Purkinje cell (primary cell): ENCODE measurements around the gene LHX6. TPM values are rescaled to one million over a fixed set of nuclear protein-coding genes. Genes with fewer than 3 reads are reported as not detected.

Source experiments
- polyA plus RNA-seq: library from polyadenylated mRNA; unstranded; fragments of >200 nt; fragmentation: Nextera tagmentation; gene quantifications from 2 replicates; pipeline ENCODE4 v1.2.1, GENCODE V29; 2014

Gene LHX6
- polyA plus RNA-seq = 0.15 TPM in 1 of 2 replicates, not detected in the other

DNA sequence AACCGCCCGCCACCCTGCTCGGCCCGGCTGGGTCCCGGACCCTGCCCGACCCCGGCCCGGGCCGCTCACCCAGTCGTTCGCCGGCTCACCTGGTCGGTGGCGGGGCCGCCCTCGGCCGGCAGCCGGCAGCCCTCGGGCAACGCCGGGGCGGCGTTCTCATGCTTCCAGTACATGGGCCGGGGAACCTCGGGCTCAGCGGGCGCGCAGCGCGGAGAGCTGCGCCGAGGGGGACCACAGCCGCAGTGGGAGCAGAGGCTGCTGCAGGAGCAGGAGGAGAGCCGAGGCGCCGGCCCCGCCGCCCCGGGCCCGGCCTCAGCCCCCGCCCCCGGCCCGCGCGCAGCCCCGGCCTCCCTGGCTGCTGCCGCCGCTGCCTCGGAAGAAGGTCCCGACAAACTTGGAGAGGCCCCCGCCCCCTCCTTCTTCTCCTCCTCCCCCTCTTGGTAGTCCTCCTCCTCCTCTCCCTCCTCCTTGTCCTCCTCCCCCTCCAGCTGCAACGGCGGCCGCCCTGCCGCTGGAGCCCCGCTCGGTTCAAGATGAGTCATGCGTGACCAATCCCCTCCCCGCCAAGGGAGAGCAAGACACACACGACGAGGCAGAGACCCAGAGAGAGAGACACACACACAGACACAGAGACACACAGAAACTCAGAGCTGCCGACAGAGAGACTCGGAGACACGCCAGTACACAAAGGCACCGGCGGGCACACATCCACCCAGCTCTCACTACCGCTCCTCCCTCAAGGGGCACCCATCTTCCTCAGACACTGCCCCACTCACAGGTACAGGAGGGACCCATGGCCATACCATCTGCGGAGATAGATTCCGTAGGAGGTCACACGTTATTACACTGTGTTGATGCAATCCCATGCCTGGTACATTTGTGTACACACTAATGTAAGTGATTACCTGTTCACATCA is at the start of gene LHX6:
Gene LHX6 (minus strand): TSS at position 390 of the 917 bp plus-strand sequence. CDS start 217 bp downstream, at position 173.

DNA sequence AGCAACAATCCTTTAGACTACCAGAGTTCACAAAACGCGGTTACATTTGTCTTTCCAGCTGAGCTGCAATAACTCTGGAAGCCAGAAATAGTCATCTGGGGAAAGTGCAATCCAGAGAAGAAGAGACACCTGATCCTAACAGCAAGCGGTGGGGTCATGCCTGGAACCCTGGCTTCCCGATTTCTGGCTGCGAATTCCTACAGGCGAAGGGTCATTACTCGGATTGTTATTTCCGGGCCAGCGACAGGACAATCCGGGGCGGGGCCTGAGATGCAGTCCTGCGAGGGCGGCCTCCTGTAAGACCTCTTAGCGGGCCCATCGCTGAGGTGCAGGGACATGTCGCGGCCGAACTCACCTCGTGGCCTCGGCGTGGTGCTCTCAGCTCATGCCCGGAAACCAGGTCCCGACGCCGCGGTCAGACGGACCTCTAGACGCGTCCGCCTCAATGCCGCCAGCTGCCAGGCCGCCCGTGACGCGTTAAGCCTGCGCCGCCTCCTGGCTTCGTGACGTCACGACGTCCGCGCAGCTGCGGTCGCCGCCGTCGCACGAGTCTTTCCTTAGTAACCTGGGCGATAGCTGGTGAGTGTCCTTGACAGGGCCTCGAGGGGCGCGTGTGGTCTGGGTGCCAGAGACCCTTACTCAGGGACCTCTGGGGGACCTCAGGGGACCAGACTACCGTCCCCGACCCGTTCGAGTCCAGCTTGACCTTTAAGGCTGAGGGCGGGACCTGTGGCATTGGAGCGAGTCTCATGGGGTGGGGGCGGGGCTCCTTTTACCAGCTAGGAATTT is 35.8 kb upstream of the LHX6 start, which contains the start of the genes MRRF and RBM18:
Gene MRRF (plus strand): TSS at position 523 of the 789 bp plus-strand sequence. CDS start 6,010 bp downstream, outside the sequence.
Gene RBM18 (minus strand): TSS at position 481 of the 789 bp plus-strand sequence. CDS start 3,348 bp downstream, outside the sequence.

DNA sequence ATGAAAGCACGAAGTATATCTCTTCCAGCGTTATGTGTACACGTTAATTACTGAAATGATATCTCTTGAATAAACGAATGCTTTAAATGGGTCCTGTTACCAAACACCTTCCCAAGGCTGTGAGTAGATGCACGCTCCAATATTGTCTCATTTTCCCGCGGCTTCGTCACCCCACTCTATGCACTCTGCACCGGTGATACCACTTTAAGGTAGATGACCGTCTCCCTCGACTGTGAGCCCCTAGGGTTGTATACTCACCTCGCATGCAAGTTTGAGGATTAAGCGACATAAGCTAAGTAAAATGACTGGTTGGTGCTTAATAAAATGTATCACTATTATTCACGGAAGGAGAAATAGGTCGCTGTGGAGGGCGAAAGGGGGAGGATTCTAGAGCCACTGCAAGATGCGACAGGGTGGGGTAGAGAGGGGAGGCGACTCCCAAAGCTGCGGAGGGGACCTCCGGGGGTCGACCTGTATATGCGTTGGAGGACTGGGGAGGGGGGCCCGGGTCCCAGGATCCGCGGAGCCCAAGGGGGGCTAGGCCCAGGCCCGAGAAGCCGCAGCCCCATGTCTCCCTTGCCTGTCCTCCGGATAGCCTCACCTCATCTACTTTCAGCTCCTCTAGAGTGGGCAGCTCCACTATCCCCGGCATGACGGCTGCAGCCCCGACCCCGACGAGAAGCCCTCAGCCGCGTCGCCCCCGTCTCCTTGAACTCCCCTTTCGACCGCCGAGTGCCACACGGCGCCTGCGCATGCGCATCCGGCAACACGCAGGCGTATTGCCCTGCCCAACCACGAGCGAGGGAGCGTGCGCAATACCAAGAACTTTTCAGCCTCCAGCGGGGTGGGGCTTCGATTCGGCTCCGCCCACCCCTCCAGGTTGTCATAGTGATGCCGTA is 69.5 kb downstream of the LHX6 start, which contains the start of the genes MORN5 and NDUFA8:
Gene MORN5 (plus strand): TSS at position 883 of the 899 bp plus-strand sequence. CDS start 65 bp downstream, outside the sequence.
Gene NDUFA8 (minus strand): TSS at position 754 of the 899 bp plus-strand sequence. CDS start 102 bp downstream, at position 652.

Other genes starting within 250 kb of the LHX6 start
- 2.5 TPM in 1 of 2 replicates, not detected in the other for gene TTLL11, start 135.6 kb downstream of the LHX6 start, polyA plus RNA-seq
- 361 and 377 TPM in 2 replicates for gene NDUFA8, start 69.2 kb downstream of the LHX6 start, polyA plus RNA-seq
- gene MORN5, start 69.0 kb downstream of the LHX6 start, polyA plus RNA-seq = 0.91 and 2.7 TPM in 2 replicates
- gene RBM18, start 35.9 kb upstream of the LHX6 start, polyA plus RNA-seq = 40.6 and 53.0 TPM in 2 replicates
- 12.5 and 19.4 TPM in 2 replicates for gene MRRF, start 35.9 kb upstream of the LHX6 start, polyA plus RNA-seq
- not detected in 2 replicates for gene PTGS1, start 142.1 kb upstream of the LHX6 start, polyA plus RNA-seq
- not detected in 2 replicates for gene OR1J1, start 249.0 kb upstream of the LHX6 start, polyA plus RNA-seq